ENCODE results near the gene SYNGAP1. TPM values are rescaled to one million over a fixed set of nuclear protein-coding genes. Genes with fewer than 3 reads are reported as not detected.
"Not testable (repeated sequence)": the region's sequence is repeated elsewhere in the genome, so short reads cannot be mapped to it uniquely, and the experiment has no call there.

The SYNGAP1 gene
- total RNA-seq, 1 experiment from 2014 or later, result 1.2 TPM

DNA sequence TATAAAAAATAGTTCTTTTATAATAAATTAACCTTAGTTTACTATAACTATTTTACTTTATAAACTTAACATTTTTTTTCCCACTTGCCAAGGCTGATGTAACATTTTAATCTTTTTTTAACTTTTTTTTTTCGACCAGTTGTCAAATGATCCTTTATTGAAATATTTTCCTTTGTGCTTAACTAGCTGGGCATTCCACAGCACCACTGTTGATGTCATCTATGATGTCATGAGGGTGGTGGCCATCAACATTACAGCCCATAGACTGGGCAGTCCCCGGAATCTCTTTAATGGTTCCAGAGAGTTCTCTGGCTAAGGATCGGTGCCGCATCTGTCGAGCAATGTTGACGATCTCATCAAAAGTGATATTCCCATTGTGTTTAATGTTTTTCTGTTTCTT is 20.0 kb upstream of the SYNGAP1 start:
- DNase-seq (ENCODE audit: extremely low read depth, low read depth), result not testable (repeated sequence)

DNA sequence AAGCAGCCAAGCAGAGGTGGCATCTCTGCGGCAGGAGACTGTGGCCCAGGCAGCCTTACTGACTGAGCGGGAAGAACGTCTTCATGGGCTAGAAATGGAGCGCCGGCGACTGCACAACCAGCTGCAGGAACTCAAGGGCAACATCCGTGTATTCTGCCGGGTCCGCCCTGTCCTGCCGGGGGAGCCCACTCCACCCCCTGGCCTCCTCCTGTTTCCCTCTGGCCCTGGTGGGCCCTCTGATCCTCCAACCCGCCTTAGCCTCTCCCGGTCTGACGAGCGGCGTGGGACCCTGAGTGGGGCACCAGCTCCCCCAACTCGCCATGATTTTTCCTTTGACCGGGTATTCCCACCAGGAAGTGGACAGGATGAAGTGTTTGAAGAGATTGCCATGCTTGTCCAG is 15.0 kb upstream of the SYNGAP1 start:
- DNase-seq (ENCODE audit: extremely low read depth, low read depth), result no peak

DNA sequence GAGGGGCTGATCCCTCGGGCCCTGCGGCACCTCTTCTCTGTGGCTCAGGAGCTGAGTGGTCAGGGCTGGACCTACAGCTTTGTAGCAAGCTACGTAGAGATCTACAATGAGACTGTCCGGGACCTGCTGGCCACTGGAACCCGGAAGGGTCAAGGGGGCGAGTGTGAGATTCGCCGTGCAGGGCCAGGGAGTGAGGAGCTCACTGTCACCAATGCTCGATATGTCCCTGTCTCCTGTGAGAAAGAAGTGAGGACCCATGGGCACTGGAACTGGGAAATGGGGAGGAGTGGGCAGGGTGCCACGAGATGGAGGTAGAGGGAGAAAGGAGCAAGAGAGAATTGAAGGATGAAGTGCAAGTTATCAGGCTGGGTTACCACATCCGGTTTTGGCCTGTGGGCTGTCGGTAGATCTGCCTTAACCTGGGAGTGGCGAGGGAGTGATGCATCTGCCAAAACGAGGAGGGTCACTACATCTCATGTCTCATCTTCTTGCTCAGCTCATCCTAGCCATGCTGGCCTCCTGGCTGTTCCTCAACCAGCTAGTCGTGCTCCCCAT is 14.4 kb upstream of the SYNGAP1 start:
- DNase-seq (ENCODE audit: extremely low read depth, low read depth), result no peak

DNA sequence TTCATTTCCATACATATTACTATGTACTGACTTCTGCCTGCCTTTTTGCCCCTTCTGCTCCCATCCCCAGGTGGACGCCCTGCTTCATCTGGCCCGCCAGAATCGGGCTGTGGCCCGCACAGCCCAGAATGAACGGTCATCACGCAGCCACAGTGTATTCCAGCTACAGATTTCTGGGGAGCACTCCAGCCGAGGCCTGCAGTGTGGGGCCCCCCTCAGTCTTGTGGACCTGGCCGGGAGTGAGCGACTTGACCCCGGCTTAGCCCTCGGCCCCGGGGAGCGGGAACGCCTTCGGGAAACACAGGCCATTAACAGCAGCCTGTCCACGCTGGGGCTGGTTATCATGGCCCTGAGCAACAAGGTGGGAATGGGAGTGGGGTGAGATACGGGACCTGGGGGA is 13.7 kb upstream of the SYNGAP1 start:
- DNase-seq (ENCODE audit: extremely low read depth, low read depth), result no peak

DNA sequence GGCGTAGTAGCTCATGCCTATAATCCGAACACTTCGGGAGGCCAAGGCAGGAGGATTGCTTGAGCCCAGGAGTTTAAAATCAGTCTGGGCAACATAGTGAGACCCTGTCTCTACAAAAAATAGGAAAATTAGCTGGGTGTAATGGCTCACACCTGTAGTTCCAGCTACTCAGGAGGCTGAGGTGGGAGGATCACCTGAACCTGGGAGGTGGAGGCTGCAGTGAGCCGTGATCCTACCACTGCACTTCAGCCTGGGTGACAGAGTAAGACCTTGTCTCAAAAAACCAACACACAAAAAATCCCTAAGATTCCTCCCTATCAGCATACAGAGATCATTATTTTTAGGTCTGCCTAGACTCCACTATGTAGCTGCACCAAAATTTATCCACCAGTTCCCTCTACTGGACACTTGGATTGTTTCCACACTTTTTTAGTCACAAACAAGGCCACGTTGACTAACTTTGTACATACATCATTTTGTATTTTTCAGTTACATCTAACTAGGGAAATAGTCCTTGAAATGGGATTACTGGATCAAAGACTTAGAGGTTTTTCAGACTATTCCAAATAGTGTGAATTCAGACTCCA is 12.6 kb upstream of the SYNGAP1 start:
- DNase-seq (ENCODE audit: extremely low read depth, low read depth), result no peak

DNA sequence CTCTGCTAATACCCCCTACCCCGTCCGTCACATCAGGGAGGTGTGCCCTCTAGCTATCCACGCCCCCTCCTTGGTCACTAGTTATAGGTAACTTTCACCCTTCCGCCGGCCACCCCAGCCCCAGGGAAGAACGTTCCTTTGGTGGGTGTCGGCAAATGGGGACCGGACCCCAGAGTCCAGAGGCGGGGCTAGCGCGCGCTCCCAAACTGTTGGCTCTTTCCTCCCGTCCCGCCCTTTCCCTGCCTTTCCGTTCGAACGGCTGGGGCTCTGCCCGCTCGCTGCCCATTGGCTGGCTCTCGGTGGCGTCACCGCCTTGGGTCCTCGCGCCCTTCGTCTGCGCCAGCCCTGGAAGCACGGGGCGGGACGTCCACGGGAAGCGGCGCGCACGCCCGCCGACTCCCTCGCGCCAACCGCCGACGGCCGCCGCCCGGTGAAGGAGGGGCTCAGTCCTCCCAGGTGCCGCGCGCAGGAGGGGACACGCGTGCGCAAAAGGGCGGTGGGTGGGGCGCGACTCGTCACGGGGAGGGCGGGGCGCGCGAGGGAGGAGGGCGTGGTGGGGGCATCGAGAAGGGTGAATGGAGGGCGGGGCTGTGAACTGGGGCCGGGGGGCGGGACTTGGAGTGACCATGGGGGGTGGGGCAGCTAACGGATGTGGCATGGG is 9.7 kb upstream of the SYNGAP1 start:
- peak; percentile 95 for DNase-seq (ENCODE audit: extremely low read depth, low read depth)

DNA sequence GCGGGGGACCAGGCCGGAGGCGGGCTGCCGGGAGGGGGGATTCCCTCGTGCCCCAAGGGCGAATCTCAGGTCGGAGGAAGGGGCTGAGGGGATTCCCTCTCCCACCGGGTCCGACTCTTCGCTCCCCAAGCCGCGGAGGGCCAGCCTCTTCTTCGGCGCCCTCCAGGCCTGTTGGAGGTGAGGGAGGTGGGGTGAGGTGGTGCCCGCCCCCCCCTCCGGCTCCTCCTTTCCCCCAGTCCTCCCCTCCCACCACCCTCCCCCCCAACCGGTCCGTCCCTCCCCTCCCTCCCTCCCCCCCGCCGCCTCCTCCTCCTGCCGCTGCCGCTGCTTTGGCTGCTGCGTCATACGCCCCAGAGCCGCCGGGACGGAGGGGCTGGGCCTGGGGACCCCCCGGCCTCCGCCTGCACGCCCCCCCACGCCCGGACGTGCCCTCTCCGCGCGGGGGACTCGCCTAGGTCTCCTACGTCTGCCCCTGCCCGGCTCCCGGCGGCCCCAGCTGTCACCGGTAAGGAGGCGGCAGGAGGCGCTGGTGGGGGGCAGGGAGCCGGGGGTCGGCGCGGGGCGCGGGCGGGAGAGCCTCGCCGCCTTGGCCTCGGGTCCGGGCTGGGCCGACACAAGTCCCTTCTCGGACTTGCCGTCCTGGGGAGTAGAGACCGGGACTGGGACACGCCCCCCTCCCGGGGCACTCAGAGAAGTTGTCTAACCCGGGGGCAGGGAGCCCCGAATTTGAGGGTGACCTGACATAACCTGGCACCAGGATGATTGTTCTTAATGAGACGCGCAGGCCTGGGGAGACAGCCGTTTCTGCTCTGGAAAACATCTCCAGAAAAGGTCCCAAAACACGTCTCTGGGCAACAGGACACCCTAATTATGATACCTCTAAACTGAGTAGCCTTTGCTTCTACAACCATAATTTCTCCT is 8.9 kb upstream of the SYNGAP1 start, which contains the start of gene PHF1:
Gene PHF1, plus strand, starts transcription at position 304 of the 921 bp plus-strand sequence. CDS start 1,250 bp downstream, outside the sequence.
- peak; percentile 59 for DNase-seq (ENCODE audit: extremely low read depth, low read depth)

DNA sequence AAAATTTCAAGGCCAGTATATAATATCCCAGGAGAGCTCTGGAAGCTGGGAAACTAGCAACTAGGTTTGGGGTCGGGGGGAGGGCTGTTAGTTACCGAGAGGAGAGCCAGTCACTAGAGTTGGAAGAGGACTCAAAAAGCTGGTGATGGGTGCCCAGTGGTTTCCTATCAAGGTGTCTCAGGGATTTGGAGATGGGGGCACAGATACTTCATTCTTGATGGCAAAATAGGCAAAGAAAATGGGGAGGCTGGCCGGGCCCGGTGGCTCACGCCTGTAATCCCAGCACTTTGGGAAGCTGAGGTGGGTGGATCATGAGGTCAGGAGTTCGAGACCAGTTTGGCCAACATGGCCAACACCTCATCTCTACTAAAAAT is 8.2 kb upstream of the SYNGAP1 start:
- DNase-seq (ENCODE audit: extremely low read depth, low read depth), result no peak

DNA sequence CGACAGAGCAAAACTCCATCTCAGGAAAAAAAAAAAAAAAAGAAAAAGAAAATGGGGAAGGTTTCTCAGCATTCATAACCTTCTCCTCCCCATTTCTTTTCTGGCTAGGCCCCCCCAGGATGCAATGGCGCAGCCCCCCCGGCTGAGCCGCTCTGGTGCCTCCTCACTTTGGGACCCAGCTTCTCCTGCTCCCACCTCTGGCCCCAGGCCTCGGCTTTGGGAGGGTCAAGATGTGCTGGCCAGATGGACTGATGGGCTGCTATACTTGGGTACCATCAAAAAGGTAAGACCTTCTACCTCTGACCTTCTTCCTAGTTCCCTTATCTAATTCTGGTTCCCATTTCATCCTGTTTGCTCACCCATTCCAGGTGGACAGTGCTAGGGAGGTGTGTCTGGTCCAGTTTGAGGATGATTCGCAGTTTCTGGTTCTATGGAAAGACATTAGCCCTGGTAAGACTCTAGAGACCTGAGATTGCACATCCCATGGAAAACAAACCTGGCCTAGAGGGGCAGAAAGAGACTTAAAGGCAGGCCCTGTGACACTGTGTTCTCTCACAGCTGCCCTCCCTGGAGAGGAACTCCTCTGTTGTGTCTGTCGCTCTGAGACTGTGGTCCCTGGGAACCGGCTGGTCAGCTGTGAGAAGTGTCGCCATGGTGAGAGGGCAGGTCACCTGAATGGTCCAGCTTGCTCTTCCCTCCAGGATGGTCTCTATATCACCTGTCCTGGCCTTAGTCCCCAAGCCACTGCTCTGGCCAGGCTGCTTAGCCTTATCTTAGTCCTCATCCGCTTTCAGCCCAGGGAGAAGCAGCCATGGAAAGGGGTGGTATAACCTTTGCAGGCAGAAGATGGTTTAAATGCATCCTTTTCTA is 7.5 kb upstream of the SYNGAP1 start:
- no peak for DNase-seq (ENCODE audit: extremely low read depth, low read depth)

DNA sequence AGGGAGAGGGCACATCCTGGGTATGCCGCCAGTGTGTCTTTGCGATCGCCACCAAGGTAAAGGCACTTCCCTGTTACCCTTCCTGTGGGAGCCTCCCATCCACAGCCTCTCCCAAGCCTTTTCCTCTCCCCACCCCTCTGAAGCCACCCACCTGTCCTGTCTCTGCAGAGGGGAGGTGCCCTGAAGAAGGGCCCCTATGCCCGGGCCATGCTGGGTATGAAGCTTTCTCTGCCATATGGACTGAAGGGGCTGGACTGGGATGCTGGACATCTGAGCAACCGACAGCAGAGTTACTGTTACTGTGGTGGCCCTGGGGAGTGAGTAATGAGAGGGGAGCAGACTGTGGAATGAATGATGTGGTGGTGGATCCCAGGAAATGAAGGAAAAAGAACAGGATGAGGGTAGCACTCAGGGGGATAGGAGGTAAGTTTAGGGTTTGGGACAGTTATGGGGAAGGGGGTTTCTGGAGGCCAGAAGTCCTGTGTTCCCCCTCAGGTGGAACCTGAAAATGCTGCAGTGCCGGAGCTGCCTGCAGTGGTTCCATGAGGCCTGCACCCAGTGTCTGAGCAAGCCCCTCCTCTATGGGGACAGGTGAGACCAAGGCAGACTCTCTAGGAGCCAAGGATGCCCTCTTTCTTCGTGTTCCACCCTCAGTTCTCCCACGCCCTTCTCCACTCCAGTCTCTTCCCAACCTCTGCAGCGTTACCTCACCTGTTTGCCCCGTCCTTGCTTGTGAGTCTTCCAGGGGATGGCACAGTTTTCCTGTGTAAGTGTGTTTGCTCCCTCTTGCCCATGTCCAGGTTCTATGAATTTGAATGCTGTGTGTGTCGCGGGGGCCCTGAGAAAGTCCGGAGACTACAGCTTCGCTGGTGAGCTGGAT is 6.4 kb upstream of the SYNGAP1 start:
- DNase-seq (ENCODE audit: extremely low read depth, low read depth), result no peak

DNA sequence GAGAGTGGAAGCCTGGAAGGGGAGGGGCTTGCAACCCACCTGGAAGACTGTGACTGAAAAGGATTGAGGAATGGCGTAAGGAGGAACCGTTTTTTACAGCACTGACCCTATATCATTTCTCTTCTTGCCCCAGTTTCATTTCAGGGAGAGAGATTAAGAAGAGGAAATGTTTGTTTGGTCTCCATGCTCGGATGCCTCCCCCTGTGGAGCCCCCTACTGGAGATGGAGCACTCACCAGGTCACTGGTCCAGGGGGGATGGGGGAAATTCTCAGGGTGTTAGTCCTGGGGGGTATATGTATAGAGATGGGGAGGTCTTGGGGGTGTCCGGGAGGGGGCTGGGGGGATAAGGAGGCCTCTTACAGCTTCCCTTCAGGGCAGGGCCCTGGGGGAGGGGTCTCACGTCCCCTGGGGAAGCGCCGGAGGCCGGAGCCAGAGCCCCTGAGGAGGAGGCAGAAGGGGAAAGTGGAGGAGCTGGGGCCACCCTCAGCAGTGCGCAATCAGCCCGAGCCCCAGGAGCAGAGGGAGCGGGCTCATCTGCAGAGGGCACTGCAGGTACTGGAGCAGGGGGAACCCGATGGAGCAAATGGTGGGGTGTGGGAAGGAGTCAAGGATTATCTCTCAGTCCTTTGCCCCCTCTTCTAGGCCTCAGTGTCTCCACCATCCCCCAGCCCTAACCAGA is 5.1 kb upstream of the SYNGAP1 start:
- no peak for DNase-seq (ENCODE audit: extremely low read depth, low read depth)

DNA sequence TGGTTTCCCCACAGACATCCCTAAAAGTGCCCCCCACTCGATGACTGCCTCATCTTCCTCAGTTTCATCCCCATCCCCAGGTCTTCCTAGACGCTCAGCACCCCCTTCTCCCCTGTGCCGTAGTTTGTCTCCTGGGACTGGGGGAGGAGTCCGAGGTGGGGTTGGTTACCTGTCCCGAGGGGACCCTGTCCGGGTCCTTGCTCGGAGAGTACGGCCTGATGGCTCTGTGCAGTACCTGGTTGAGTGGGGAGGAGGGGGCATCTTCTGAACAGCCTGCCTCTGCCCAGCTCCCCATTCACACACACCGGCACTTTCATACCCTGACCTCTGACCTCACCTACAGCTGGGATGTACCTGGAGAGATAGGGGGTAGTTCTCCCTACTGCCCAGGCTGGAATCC is 4.0 kb upstream of the SYNGAP1 start:
- no peak for DNase-seq (ENCODE audit: extremely low read depth, low read depth)

DNA sequence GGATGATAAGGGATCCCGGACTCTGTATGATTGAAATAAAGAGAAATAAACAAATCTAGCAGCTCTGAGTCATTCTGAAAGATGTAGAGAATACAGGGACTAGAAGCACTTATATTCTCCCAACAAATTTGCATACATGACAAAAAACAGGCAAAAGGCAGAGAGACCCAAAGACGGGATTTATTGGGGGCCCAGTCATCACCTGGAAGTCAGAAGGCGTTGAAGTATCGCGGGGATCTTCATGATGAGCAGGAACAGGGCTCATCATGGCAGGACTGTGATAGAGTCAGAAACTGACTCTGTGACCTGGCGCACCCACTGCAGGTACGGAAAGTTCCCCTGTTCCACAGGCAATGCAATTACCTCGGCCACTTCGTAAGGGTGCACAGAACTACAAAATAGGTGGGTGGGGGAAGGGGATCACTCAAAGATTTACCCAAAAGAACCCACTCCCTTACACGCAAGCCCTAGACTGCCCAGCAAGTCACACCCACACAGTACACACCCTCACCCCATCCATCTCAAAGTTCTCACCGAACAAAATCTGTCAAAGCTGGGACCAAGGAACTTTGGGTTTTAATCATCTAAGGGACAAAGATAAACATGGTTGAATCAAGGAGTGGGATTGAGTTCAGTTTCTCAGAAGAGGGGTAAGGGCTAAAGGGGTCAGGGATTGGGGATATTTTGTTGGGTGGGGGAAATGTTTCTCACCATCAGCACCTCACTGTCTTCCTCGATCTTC is 3.3 kb upstream of the SYNGAP1 start:
- no peak for DNase-seq (ENCODE audit: extremely low read depth, low read depth)

DNA sequence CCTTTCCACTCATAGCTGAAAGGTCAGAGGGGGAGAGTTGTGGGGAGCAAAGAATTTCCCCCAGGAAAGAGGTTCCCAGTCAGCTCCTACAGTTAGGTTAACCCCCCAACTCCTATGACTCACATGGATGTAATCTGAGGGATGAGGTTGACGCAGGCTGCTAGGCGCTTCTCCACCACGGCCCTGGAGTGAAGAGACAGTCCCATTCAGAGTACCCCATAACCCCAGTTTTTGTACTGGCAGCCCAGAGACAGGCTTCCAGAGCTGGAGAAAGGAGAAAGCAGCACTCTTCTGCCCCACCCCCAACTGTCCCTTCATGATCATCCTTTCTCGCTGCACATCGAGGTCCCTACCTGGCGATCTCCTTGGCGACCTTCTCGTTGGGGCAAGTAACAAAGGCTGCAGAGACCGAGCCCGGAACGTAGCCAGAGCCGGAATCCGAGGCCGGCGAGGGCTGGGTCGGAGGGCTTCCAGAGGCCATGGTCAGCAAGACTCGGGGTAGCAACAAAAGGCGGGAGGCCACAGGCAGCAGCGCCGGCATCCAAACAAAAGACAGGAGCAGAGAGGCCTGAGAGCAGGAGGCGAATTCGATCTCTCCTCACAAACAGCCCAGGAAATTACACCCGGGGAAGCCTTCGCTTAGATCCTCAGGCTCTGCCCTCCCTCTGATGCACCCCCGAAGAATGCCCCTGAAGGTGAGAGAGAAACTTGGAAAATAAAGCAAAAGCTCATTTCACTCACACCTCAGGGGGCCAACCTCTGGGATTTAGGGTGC is 2.5 kb upstream of the SYNGAP1 start:
- DNase-seq (ENCODE audit: extremely low read depth, low read depth), result peak; percentile 38

DNA sequence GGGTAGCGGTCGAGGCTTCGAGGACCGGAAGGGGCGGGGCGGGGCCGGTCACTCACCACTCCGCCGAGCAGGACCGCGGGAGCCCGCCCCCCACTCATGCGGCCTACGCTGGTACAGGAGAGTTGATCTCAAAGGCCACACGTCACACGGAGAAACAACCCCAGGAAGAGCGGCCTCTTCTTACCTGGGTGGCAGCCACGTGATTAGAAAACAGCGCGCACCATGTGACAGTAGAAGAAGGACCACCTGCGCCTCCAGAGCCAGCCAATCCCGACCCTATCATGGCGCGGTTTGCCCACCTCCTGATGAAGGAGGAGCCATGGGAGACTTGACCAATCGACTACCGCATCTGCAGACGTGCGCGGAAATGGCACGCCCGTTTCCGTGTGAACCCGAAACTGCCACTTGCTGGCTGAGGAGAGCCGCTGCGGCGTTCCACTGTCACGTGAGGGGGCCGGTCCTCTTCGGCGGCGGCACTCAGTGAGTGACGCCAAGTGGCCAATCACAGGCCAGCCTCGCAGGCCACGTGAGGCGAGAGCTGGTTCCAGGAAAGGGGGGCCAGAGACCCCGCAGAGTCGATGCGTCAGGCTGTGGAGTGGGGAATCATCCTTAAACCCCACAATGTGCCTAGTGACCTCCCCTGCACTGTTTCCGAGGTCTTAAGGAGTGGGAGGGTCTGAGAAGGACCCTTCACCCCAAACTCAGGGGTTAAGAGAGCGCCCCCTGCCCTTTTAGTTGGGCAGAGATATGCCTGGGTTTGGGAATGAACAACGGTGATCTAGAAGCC is 1.8 kb upstream of the SYNGAP1 start, which contains the start of gene CUTA:
Gene CUTA, minus strand, starts transcription at position 205 of the 787 bp plus-strand sequence. Its CDS starts 107 bp downstream, at position 98.
- DNase-seq (ENCODE audit: extremely low read depth, low read depth), result peak; percentile 98

DNA sequence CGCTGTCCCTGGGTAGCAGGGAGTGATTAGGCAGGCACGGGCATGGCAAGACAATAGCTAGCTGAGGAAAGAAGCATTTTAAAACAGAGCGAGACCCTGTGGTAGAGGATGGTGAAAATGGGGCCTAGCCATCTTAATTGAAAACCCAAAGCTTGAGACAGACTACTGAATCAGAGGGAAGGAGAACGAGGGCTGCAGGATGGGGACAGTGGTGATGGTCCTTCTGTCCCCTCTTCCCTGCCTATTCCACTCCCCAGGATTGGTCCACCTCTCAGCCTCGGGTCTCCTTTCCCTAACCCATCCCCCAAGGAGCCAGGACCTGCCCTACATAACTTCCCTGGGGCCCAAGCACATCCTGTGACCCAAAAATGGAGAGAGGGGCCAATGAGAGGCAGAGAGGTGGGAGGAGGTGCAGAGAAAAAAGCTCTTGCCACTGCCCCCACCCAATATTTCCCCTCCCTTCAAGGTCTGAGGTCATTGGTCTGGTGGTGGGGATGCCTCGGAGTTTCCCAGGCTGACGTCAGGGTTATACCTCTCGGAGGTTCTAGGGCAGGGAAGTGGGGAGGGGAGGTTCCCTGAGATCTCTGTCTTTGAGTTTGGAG is 1.1 kb upstream of the SYNGAP1 start:
- DNase-seq (ENCODE audit: extremely low read depth, low read depth), result no peak
